K562 (cell line): ENCODE results near the gene RTN4. TPM values are rescaled to one million over a fixed set of nuclear protein-coding genes. Genes with fewer than 3 reads are reported as not detected.
A peak's percentile ranks its signal among the peaks of the same experiment; 100 is the strongest.

Experiments used
- EGR1 ChIP-seq: fragments of 450-650 bp; conservative IDR thresholded peaks from 2 replicates; pipeline ENCODE4 v1.6.1; 2017; ENCODE audit warnings: mild to moderate bottlenecking
- EP400 ChIP-seq: fragments of 450-650 bp; IDR thresholded peaks from 2 replicates; pipeline ENCODE4 v1.6.1; 2017; ENCODE audit warnings: antibody characterized with exemption, mild to moderate bottlenecking, moderate library complexity
- HES1 ChIP-seq: fragments of 450-650 bp; IDR thresholded peaks from 2 replicates; pipeline ENCODE4 v1.6.1; 2016; ENCODE audit warnings: low read depth, mild to moderate bottlenecking, moderate library complexity
- KDM4B ChIP-seq, 2 experiments: fragments of 450-650 bp in 1 of 2; sonication (generic) in 1 of 2; IDR thresholded peaks; 2 replicates each; pipeline ENCODE4 v1.6.1; 2016 to 2017; ENCODE audit warnings: borderline replicate concordance in 2 of 2, antibody characterized with exemption in 1 of 2, low read depth in 1 of 2, mild to moderate bottlenecking in 1 of 2
- KDM5B ChIP-seq: fragments of 200-600 bp; sonication (generic); IDR thresholded peaks from 2 replicates; pipeline ENCODE4 v1.6.1; 2012; ENCODE audit warnings: low read depth, mild to moderate bottlenecking, moderate library complexity, low read length, control low read depth, inconsistent platforms; ENCODE audit not compliant: insufficient replicate concordance
- MCM2 ChIP-seq: fragments of 450-650 bp; IDR thresholded peaks from 2 replicates; pipeline ENCODE4 v1.6.1; 2017; ENCODE audit warnings: low read depth, mild to moderate bottlenecking
- NFIX ChIP-seq: fragments of 250-450 bp; sonication (Bioruptor Pico); IDR thresholded peaks from 2 replicates; pipeline ENCODE4 v1.4.0; 2020; ENCODE audit warnings: low read depth, mild to moderate bottlenecking, moderate library complexity
- RBFOX2 ChIP-seq: fragments of 200-400 bp; formaldehyde crosslinking; IDR thresholded peaks from 2 replicates; pipeline ENCODE4 v1.6.1; 2017; ENCODE audit warnings: low read depth, mild to moderate bottlenecking, low read length, moderate library complexity
- SP1 ChIP-seq: sonication (generic); formaldehyde crosslinking; IDR thresholded peaks from 2 replicates; pipeline ENCODE4 v1.8.1; 2022; ENCODE audit warnings: mild to moderate bottlenecking, missing genetic modification reagents
- STAT6 ChIP-seq: sonication (generic); formaldehyde crosslinking; IDR thresholded peaks from 2 replicates; pipeline ENCODE4 v1.8.1; 2023; ENCODE audit warnings: mild to moderate bottlenecking, missing genetic modification reagents
- TFE3 ChIP-seq: fragments of 450-650 bp; formaldehyde crosslinking; IDR thresholded peaks from 2 replicates; pipeline ENCODE4 v1.4.0; 2020; ENCODE audit warnings: mild to moderate bottlenecking, mixed read lengths
- THAP12 ChIP-seq: fragments of 250-450 bp; sonication (Bioruptor Pico); IDR thresholded peaks from 2 replicates; pipeline ENCODE4 v1.9.0; 2021; ENCODE audit warnings: mild to moderate bottlenecking, inconsistent platforms
- ZBTB49 ChIP-seq: sonication (generic); formaldehyde crosslinking; IDR thresholded peaks from 2 replicates; pipeline ENCODE4 v1.8.0; 2022; ENCODE audit warnings: missing genetic modification reagents, mild to moderate bottlenecking, borderline replicate concordance
- ZNF277 ChIP-seq: fragments of 250-450 bp; sonication (Bioruptor Pico); IDR thresholded peaks from 2 replicates; pipeline ENCODE4 v1.8.0; 2022; ENCODE audit warnings: inconsistent platforms, mild to moderate bottlenecking, moderate library complexity, borderline replicate concordance
- polyA plus RNA-seq, 8 experiments: library from polyadenylated mRNA; depleted of rRNA in 4 of 8; stranded (reverse) in 5 of 8; unstranded in 3 of 8; fragments of >200 nt; fragmentation: Nextera tagmentation in 2 of 8; fragmentation: Illumina TruSeq in 1 of 8; extraction: Ambion mirVana in 2 of 8; extraction: Trizol in 1 of 8; gene quantifications; 2 replicates each; pipeline versions ENCODE4 v1.2.1 to v1.2.3, GENCODE V29; 2011 to 2014; ENCODE audit warnings: inconsistent platforms in 1 of 8, missing spikeins in 1 of 8
- total RNA-seq, 7 experiments: library from RNA; depleted of rRNA in 6 of 7; stranded (reverse); fragments of >200 nt in 6 of 7; fragmentation: Illumina TruSeq in 2 of 7; extraction: Trizol in 2 of 7; gene quantifications; 2 replicates each; pipeline versions ENCODE4 v1.2.1 to v1.2.3, GENCODE V29; 2011 to 2021; ENCODE audit warnings: low replicate concordance in 1 of 7

Gene RTN4
- total and polyA plus RNA-seq, 9 of the 15 experiments (the other 6 are each of a cell fraction or from before 2014, with no cell fraction given): 73.0 to 248 (median 116) TPM

- TF ChIP-seq THAP12 (CRISPR knock-in tag): no peak
- no peak for TF ChIP-seq EGR1
- no peak for TF ChIP-seq ZNF277
- TF ChIP-seq RBFOX2: no peak
- no peak for TF ChIP-seq MCM2
- no peak; the same call in 1 of the 2 replicates for TF ChIP-seq EP400
- peak; percentile 65 for TF ChIP-seq KDM5B
- TF ChIP-seq SP1 (CRISPR knock-in tag): no peak
- no peak for TF ChIP-seq HES1
- TF ChIP-seq STAT6 (CRISPR knock-in tag): no peak
- no peak for TF ChIP-seq TFE3
- TF ChIP-seq ZBTB49: no peak
- no peak for TF ChIP-seq NFIX (CRISPR knock-in tag)
- TF ChIP-seq KDM4B (IDR thresholded peaks at IDR 0.05; ENCODE audit: borderline replicate concordance in 2 of 2, low read depth in 1 of 2): no peak
Observed at GRCh38 chr2:55051026-55051866, 995 bp upstream of the RTN4 start (continued).
